HG02973 (cell line): ENCODE results near the gene PCDH9.

Experiments
- ATAC-seq: cut with Tn5 transposase; IDR thresholded peaks from one replicate; pipeline ENCODE4 v1.9.1; 2021; ENCODE audit warnings: moderate library complexity; ENCODE audit not compliant: unreplicated experiment

Gene PCDH9

DNA sequence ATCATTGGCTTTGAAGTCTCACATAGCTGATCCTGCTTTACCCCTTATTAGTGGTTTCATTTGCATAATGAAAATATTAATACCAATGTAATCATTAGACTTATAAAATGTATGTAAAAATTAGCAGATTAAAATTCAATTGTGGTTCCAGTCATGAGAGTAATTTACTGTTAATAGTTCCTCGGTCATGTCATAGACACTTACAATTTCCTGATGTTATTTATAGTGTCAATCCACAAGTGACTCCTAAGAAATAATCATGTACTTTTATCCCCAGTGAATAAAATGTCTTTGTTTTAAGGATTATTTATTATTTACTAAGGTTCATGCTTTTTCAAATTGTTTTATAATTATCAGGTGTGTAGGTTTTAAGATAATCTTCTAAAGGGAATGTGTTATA, 138.5 kb downstream of the PCDH9 start:
- ATAC-seq = no peak

DNA sequence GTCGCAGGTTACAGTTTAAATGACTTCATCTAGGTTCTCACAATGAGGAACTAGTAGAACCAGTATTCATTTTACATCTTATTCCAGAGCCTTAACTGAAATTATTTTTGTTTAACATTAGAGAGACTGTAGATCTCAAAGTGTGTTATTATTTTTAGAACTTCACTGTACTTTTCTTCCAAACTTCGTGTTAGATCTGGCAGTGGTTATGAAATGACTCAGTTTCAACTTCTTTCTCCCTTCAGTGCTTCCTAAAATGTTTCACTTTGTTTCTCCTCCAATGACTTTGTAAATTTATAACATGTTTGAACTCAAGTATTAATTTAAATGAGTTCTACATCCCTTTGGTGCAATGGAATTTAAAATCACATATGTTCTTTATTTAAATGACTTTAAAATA, 139.3 kb downstream of the PCDH9 start:
- ATAC-seq = no peak

DNA sequence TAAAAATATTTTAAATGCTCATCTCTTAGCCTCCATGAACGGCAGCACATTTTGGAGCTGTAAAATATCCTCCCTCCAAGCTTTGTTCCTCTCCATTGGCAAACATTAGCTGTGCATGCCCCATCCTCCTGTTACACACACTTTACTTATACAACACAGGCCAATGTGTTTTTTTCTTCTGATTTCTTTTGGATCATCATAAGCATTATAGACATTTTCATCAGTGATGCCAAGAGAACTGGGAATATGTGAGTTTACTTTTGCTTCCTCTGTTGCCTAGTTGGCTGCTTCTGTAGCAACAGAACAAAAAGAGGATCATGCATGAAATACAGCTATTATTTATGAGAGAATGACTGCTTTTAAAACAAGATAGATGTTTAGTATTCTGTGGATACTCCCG, 142.6 kb downstream of the PCDH9 start:
- ATAC-seq = no peak

DNA sequence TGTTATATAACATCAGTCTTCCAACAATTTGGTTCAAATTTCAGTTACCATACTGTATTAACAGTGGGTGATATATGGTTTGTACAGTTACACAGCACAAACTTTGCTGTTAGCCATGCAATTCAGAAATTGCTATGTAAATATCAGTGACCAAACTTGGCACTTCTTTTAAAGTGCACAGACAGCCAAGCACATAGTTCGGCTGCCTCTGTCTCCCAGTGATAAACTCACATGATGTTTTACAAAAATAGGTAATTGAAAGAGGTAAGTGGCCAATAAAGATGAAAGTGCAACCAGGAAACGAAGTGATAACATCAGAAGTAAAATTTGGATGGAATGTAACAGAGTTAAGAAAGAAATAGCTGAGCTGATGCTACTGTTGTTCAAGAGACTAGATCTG, 143.9 kb downstream of the PCDH9 start:
- no peak for ATAC-seq

DNA sequence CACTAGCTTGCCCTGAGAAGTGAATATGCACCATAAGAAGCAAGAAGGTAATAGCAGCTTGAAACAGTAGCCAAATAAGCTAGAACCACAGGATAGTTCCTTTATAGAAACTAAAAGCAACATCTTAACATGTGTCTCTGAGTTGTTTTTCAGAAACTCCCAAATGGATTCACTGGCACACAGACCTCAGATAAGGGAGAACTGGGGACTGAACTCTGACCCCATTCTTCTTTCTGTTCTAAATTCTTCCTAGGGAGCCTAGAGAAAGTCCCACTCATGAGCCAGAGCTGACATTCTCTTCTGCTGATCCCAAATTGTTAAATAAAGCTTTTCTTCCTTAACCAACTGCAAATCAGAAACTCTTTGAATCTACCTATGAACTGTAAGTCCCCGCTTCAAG, 146.1 kb downstream of the PCDH9 start:
- no peak for ATAC-seq

DNA sequence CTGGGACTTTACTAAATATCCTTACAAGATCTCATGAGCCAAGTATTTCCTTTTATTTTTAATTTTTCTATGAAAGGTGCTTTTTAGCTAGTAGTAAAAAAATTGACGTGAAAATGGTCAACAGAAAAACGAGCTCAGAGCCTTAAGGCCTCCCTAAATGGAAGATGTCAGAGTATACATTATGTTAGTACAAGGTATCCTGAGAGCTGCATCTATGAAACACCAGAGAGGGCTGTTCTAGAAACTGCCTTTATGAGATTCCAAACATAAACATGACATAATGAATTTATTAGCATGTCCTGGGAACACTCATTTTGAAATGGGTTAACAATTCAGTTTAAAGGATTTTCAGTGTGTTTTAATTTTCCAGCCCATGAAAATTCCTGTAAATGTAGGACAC, 146.6 kb downstream of the PCDH9 start:
- ATAC-seq = no peak

DNA sequence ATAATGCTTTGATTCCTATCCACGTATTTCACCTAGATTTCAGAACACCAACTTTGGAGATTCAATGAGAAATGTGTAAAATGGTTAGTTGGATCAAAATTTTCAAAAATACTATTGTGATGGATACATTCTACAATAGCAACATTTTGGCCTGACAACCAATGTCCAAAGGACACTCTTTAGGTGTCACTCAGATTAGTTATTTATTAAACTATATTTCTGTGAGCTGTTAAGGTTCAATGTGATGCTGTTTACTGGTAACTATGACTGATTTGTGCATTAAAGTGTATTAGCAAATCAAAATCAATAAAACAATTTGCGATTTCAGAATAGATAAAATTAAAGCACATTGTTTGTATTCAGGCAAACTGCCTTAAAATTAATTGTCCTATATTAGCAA, 149.8 kb downstream of the PCDH9 start:
- ATAC-seq = no peak

DNA sequence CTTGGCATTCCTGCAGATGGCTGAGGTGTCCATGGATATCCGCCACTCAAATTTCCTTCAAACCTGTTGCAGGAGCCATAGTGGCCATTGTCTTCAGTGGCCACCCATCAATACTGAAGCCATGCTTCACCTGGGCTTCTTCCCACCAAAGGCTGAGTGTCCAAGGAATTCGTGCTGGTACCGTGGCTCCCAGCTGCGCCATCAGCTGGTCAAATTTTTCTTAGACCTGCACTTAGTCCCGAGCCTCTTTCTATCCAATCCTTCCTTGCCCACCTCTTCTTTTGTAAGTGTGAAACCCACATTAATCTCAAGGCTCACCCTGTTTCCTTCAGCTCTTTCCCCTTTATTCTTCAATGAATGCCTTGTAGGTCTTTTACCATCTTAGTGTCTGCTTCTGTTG, 152.1 kb downstream of the PCDH9 start:
- no peak for ATAC-seq

DNA sequence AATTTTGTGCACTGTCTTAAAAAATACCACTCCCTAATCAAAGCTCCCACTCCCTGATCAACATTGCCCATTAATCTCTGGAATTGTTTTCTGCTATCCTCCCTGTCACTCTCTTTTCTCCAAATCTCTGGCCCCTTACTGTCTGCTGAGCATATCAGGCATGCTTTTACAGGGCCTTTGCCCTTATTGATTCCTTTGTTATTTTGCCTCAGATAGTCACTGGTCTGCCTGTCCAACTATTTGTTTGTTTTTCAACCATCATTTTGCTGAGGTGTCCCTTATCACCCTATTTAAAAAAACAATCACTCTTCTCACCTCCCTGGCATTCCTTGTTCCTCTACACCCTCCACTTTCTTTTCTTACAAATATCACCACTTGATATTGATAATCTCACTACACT, 153.0 kb downstream of the PCDH9 start:
- no peak for ATAC-seq

DNA sequence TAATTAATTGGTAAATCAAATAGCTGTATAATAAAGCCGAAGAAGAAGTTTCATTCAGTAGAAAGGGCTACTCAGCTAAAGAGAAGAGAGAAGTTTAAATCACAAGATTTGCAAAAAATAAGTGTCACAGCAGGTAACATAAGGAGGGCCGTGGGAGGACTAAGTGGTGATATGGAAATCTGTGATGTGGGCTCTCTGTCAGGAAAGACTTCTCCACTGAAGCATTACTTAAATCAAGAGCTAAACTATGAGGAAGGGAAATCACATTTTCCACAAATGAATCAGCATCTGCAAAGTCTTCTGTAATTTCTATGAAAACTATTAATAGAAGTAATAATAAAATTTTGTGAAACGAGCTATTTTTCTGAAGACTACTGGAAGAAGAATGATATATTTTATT, 153.8 kb downstream of the PCDH9 start:
- ATAC-seq = no peak

DNA sequence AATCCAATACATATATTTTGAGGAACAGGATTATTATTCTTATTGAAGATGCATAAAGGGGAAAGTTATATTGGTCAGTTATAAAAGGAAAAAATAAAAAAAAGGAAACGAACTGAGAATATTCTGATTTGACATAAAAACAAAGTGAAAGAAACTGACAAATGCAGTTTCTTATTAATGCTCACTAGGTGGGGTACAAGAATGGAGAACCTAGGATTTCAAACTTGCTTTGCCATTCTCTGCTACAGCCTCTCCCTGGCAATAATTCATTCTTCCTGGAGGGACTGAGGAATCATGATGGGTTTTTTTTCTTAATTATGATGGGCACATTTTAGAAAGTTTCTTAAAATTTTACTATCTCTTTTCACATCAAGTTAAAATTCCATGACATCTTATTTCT, 154.9 kb downstream of the PCDH9 start:
- ATAC-seq = no peak

DNA sequence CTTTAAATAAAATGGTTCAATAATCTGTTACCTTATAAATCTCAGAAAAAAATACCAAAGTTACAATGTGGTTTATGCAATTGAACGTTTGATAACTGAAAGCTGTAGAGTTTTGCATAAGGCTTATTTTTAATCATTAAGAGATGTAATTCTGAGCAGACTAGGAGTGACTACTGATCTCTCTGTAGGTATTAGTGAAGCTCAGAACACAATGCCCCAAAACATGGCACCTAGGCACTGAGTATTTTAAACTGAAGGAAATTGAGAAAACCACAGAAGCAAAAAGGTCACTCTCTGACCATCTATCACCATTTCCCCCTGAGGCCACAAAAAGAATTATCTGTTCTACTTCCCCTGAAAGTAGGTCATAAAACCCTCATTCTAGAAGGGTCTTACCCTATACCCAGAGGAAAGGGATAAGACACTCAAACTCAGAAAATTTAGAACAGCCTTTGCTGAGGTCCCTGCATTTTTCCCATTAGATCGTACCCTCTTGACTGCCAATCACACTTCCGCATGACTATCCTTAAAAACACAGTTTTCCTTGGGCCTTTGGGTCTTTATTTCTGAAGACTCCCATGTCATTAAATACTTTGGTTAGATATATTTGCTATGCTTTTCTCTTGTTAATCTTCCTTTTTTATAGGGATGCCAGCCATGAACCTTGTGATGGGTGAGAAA, 158.1 kb downstream of the PCDH9 start:
- no peak for ATAC-seq

DNA sequence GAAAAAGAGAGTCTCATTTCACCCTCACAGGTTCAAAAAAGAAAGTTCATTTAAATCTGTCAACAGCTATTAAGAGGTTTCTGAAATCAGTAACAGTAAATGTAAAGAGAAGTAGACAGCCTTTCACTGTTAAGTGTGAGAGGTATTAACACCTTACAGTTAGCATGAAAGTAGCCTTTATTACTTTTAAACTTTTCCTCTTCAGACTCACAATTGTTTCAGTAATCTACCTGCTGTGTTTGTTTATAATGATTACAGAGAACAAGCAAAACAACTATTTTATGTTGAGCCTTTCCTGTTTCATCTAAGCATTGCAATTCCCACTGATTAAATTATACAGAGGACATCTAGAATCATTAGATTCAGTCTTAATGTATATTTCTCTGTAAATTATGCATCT, 159.8 kb downstream of the PCDH9 start:
- no peak for ATAC-seq

DNA sequence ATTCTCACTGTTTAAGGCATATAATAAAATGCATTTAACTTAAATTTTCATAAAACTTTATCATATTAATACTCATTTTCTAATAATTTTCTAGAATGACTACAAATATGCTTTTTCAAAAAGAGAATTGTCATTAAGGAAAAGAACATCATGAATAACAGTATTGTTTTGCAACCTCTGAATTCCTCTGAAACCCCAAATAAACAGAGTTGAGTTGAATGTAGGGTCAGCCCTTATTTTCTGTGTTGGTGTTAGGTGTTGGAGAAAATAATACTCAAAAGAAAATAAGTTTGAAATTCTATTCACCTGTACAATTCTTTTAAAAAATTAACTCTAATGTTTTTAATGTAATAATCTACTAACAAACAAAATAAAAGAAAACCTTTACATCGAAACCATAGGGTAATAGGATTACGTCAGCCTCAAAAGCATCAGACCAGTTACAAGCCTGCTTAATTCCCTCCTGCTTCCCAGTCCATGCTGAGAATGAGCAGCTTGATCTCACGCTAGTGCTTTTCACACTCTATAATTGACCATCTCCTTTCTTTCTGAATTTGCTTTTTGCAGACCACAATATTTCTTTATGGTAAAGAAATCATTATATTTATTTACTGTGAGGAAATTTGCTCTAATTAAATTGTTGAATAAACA, 160.9 kb downstream of the PCDH9 start:
- ATAC-seq = no peak

DNA sequence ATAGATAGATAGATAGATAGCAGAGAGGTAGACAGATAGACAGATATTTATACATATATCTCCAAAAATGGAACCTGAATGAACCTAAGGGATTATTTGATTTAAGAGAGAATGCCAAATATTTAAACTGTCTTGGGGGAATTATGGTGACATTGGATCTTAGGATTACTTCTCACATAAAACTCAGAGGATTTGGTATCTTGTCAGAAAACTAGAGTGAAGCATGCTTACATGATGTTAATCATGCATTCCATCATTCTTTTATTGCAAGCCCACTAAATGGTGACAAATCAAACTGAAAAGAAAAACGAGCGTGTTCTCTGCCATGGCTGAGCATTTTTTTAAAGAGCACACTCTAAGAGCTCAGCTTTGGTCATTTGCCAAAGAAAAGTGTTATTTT, 165.2 kb downstream of the PCDH9 start:
- no peak for ATAC-seq

DNA sequence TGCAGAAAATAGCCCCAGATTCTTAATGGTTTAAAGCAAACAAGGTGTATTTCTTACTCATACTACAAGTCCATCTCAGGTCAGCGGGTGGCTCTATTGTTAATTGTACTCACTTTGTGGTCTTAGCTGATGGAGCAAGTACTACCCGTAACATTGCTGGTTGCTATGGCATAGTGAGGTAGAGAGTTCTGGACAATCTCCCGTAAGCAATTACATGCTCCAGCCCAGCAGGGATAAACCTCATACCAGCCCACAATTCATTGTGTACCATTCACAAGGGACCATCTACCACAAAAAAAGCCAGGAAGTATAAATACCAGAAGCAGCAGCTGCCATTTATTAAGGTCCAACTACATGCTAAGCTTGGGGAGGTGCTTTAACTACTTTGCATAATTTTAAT, 167.1 kb downstream of the PCDH9 start:
- no peak for ATAC-seq

DNA sequence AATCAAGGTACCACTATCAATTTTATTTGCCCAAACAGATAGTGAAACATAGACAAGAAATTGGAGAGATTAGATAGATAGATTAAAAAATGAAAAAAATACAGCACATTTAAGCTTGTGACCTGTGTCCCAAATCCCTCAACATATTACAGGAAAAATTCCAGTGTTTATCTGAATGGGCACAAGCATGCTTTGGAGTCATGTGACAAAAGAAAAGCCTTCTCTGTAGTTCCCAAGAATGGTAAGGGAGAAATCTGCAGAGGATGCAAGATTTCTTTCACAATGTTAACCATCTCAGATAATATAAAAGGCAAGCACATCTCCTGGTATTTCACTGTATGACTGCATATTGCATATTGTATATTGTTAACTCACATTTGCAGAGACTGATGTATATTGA, 168.0 kb downstream of the PCDH9 start:
- ATAC-seq = no peak

DNA sequence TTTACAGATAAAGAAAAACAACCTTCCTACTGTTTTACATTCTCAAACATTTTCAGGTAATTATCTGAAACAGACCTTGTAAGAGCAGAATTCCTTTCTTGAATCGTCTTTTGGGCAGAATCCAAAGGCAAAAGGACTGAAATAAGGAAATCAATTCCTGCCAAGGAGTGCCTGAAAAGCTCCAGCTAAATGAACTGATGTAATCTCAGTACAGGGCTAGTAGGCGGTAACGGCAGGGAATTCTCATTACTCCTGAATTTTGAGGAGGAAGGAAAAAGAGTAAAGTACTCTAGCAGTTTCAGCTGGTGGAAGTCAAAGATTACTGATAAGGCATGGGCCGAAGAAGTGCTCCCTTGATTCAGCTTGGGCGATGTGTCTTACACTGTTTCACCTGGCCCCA, 168.4 kb downstream of the PCDH9 start:
- no peak for ATAC-seq

DNA sequence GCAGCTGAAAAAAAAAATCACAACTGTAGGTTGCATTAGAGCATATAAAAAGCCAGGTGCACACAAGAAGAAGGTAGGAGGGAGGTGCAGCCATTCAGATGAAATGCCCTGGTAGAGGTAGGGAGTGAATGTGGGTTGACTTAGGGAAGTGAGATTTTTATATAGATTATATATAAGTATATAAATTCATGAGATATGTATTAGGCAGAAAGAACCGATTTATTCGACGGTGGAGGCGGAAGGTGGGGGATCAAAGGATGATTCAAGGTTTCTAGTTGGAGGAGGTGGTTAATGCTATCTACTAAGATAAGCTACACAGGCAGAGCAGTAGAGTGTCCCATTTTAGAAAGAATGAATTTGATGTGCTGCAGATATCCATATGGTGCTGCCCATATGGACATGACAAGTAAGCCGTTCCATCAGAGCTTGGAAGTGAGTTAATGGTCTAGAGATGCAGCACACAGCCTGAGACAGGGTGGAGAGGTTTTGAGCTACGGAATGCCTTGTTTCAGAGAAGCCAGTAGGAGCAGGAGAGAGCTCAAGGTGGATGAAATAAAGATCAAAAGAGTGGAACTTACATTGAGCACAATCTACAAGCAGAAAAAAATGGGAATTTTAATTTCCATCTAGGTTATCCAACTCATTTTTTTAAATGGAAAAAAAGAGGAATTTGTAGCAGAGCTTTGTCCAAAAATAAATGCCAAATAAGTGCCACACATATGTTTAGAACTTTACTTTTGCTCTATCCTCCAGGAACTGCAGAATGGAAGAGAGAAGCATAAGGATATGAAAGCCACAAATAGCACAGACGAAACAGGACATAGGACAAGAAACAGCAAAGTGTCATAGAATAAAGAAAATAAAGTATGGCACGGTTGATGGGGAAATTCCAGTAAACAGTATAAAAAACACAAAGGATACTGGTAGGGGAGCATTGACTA, 177.3 kb downstream of the PCDH9 start:
- ATAC-seq = no peak

DNA sequence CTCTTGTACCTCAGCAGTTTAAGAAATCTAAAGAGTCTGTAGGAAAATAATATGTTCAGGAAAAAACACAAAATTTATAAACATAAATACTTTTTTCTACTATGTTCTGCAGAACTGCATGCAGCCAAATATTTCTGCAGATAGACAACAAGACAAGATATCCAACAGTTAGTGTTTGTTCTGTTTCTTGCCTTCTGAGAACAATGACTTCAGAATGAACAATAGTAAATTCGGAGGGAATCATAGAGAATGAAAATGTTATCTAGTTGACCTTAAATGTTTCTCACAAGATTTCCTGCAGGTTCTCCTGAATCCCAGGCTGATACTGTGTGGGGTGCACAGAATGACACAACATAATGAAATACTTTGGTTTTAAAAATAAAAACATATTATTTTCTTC, 180.4 kb downstream of the PCDH9 start:
- no peak for ATAC-seq

DNA sequence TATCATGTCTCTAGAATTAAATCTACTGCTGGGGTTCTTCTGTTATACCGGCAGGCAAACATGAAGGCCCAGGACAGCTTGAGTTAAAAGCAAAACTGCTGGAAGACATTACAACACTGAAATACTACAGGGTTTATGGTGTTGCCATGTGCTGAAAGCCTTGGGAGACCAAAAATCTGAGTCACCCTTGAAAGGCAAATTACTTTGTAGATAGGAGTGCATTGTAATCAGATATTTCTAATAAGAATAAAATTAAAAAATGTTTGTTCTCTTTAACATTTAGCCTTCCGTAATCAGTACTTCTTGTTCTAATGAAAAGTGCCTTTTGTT, 181.3 kb downstream of the PCDH9 start:
- ATAC-seq = no peak
